Measurements from ENCODE around the gene CSNK2A1. TPM values are rescaled to one million over a fixed set of nuclear protein-coding genes. Genes with fewer than 3 reads are reported as not detected.
"Not testable (repeated sequence)": the region's sequence is repeated elsewhere in the genome, so short reads cannot be mapped to it uniquely, and the experiment has no call there.

Gene CSNK2A1
- 167 and 200 TPM in 2 replicates for total RNA-seq (2014; rRNA removed; shearing (Covaris generic))

DNA sequence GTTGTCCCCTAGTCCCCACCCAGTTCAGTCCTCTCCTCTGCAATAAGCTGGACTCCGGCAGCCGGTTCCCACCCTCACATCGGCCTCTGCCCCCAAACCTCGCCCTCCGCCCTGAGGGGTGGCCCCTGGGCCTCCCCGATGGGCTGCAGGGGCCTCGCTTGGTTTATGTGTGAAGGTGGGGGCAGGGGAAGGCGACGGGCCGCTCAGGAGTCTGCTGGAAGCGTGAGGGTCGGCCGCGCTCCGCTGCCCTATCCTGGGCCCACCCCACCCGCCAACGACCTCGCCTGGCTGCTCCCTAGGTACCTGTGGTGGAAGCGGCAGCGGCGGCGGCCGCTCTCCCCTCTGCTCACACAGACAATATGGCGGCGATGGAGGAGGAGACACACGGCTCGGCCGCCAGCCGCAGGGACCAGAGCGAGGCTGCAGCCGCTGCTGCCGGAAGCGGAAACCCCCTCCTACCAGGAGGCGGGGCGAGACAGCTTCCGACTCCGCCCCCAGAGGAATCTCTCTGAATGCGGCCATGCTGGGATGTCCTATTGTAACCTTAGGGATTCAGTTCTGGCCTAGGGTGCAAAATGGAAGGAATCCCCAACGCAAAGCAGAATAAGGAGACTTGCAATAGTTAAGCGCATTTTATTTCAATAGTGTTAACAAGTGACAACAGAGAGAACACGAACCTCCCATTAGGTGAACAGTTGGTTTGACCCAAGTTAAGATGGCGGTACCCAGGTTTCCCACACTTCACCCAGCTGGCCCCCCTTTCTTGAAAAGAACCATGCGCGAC is at the start of gene CSNK2A1:
Gene CSNK2A1, minus strand, starts transcription at position 422 of the 784 bp plus-strand sequence. CDS start 35,239 bp downstream, outside the sequence.
- Histone ChIP-seq H3K4me1 (no peaks in the 10 kb centered on the region), H3K27me3 (no peaks in the 10 kb centered on the region), H3K4me3 (peak within 1 kb of the TSS; percentile 94), H3K9me3 (replicated peaks) (peaks cover 6% of the 10 kb centered on the region), H3K36me3 (peaks cover 30% of the 10 kb centered on the region), H3K27ac (peak within 1 kb of the TSS; percentile 96)
- peak; percentile 94 to 97 for DNase-seq

DNA sequence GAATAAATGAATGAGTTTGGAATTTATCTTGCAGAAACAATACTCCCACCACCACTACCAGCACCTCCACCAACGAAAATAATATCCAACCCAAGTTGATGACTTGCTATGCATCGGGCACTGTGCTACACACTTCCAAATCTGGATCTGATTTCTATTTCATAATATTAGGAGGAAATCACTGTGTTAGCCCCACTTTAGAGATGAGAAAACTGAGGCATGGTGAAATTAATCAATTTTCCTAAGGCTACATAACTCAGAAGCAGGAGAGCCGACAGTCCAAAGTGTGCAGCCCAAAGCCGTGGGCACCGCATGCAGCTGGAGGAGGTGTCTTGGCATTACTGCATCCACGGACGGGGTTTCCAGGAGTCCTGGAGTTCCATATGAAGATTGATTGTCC is 48.9 kb upstream of the CSNK2A1 start:
- no peaks in the 10 kb centered on the region for H3K9me3 ChIP-seq (replicated peaks)
- H3K27ac ChIP-seq = no peak overlapping the region
- no peak overlapping the region for H3K4me3 ChIP-seq
- no peaks in the 10 kb centered on the region for H3K4me1 ChIP-seq
- H3K27me3 ChIP-seq = no peaks in the 10 kb centered on the region
- no peaks in the 10 kb centered on the region for H3K36me3 ChIP-seq
- DNase-seq = no peak

DNA sequence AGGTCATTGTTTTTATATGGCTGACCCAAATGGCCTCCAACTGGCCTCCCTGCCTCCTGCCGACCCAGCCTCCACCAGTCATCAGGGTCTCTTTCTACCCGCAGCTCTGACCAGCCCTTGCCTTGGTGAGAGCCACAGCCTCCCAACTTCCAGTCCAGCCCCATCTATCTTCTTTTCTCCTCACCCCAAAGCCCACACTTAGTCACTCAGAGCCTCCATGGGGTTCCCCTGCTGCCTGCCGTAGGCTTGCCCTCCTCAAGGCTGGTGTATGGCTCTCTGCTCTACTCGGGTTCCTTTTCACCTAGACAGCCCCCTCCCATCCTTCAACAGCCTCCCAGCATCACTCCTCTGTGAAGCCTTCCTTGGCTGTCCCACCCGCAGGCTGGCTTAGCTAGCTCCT is 48.4 kb upstream of the CSNK2A1 start:
- no peak overlapping the region for H3K4me3 ChIP-seq
- no peaks in the 10 kb centered on the region for H3K27me3 ChIP-seq
- H3K4me1 ChIP-seq = no peaks in the 10 kb centered on the region
- H3K27ac ChIP-seq = no peak overlapping the region
- H3K36me3 ChIP-seq = no peaks in the 10 kb centered on the region
- no peaks in the 10 kb centered on the region for H3K9me3 ChIP-seq (replicated peaks)
- no peak for DNase-seq

DNA sequence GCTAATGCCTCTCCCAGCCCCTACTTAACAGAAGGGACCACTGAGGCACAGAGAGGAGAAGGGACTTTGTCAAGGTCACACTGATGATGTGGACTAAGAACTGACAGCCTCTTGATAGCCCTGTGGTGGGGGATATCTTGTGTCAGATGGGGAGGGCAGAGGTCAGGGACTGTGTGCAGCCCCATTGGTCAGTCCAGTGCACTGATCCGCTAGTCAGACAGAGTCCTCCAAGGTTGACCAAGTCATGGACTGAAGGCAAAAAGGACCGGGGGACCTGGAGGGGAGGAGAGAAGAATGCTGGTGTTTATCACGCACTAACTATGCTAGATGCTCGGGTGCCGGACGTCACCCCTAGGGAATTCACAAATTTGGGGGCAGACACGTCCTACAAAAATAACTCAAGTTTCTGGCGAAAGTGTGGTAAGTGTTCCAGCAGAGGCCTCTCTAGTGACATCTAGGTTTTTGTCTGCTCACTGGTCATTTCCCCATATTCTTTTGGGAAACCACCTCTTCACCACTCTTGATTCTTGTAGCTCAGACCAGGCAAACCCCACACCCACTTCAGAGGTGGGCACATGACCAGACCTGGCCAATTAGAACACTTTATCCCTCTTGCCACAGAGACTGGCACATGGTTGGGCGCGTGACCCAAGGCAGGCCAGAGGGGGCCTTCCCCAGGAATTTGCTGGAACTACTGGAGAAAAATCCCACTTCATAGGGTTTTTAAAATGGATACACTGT is 45.5 kb upstream of the CSNK2A1 start:
- Histone ChIP-seq H3K4me1 (no peaks in the 10 kb centered on the region), H3K27ac (no peak overlapping the region), H3K36me3 (no peaks in the 10 kb centered on the region), H3K4me3 (no peak overlapping the region), H3K27me3 (no peaks in the 10 kb centered on the region), H3K9me3 (replicated peaks) (no peaks in the 10 kb centered on the region)
- DNase-seq = peak in 1 of 2 experiments; percentile 17

DNA sequence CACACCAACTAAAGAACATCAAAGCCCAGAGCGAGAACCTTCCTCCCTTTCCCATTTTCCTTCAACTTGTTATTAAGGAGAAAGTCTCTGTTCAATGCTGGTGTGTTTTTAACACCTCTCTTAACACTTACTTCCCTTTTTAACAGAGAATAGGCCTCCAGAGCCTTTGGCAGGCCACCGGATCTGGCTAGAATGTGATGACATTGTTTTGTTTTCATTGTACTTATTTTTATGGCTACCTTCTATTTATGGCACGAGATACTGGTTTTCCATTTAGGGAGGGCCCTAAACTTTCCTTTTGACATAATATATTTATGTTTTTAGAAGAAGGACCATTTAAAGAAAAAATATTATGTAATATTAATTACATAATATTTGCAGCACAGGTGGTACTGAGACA is 44.9 kb upstream of the CSNK2A1 start:
- H3K4me1 ChIP-seq = no peaks in the 10 kb centered on the region
- DNase-seq = no peak
- no peaks in the 10 kb centered on the region for H3K36me3 ChIP-seq
- peaks cover under 1% of the 10 kb centered on the region; the same call in 1 of the 2 replicates for H3K27me3 ChIP-seq
- H3K27ac ChIP-seq = no peak overlapping the region
- H3K9me3 ChIP-seq (replicated peaks) = no peaks in the 10 kb centered on the region
- H3K4me3 ChIP-seq = no peak overlapping the region

DNA sequence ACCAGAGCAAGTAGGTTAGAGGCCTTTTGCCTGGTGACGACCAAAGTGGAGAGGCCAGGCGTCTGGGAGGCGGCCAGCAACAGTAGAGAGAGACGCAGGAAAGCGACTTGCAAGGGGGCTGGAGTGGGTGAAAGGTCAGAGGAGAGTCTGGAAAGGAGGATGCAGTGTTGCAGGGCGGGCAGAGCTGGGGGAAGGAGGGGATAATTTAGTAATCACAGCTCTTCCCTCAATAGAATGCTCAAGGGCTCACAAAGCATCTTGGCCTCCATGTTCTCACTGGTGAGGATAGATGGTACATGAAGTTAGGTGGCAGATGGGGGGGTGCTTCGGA is 41.3 kb upstream of the CSNK2A1 start:
- Histone ChIP-seq H3K27me3 (peaks cover 3% of the 10 kb centered on the region; the same call in 1 of the 2 replicates), H3K36me3 (no peaks in the 10 kb centered on the region), H3K4me3 (no peak overlapping the region), H3K27ac (no peak overlapping the region), H3K9me3 (replicated peaks) (0 out of 2 replicates have a peak, but pooled peaks cover 2% of the 10 kb centered on the region), H3K4me1 (peaks cover 4% of the 10 kb centered on the region; the same call in 1 of the 2 replicates)
- no peak for DNase-seq

DNA sequence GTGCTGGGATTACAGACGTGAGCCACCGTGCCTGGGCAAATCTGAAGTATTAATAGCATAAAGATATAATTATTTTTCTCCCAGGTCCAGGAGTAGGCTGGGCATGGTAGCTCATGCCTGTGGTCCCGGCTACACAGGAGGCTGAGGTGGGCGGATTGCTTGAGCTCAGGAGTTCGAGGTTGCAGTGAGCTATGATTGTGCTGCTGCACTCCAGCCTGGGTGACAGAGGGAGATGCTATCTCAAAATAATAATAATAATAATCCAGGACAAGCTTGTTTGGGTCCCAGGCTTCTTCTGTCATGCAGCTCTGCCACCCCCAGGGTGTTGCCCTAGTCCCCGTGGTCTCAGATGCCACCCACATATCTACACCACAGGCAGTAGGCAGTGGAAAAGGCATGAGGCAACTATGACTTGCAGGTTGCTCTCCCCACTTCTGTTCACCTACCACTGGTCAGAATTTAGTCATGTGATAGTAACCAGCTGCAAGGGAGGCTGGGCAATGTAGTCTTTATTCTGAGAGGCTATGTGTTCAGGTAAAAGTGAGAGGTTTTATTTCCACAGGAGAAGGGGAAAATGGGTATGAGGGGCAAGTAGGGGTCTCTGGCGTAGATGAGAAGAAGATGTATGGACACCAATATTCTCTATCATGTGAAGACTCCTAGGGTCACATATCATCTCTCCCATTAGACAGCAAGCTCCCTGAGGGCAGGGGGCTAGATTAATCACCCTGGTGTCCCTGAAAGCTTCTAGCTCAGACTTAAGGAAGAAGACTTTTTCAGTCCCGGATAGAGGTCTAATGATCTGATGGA is 40.8 kb upstream of the CSNK2A1 start:
- Histone ChIP-seq H3K9me3 (replicated peaks) (0 out of 2 replicates have a peak, but pooled peaks cover 2% of the 10 kb centered on the region), H3K4me1 (peaks cover 9% of the 10 kb centered on the region), H3K27me3 (peaks cover 3% of the 10 kb centered on the region; the same call in 1 of the 2 replicates), H3K36me3 (no peaks in the 10 kb centered on the region), H3K27ac (no peak overlapping the region), H3K4me3 (no peak overlapping the region)
- DNase-seq = no peak

DNA sequence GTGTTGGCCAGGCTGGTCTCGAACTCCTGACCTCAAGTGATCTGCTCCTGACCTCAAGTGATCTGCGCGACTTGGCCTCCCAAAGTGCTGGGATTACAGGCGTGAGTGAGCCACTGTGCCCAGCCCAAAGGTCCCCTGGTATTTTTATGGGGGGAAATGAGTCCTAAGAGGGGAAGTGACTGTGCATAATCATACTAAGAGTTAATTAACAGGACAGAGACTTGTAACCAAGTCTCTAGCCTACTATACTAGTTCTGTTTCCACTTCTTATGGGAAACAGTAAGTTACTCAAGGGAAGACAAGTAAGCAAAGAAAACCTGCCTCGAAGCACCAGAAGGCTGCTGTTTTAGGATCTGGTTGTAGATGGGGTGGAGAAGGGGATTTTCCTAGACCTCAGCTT is 38.6 kb upstream of the CSNK2A1 start:
- Histone ChIP-seq H3K4me1 (peaks cover 10% of the 10 kb centered on the region), H3K27ac (no peak overlapping the region), H3K27me3 (peaks cover 3% of the 10 kb centered on the region; the same call in 1 of the 2 replicates), H3K36me3 (no peaks in the 10 kb centered on the region), H3K4me3 (no peak overlapping the region), H3K9me3 (replicated peaks) (peaks cover 6% of the 10 kb centered on the region; the same call in 1 of the 2 replicates)
- DNase-seq = no peak

DNA sequence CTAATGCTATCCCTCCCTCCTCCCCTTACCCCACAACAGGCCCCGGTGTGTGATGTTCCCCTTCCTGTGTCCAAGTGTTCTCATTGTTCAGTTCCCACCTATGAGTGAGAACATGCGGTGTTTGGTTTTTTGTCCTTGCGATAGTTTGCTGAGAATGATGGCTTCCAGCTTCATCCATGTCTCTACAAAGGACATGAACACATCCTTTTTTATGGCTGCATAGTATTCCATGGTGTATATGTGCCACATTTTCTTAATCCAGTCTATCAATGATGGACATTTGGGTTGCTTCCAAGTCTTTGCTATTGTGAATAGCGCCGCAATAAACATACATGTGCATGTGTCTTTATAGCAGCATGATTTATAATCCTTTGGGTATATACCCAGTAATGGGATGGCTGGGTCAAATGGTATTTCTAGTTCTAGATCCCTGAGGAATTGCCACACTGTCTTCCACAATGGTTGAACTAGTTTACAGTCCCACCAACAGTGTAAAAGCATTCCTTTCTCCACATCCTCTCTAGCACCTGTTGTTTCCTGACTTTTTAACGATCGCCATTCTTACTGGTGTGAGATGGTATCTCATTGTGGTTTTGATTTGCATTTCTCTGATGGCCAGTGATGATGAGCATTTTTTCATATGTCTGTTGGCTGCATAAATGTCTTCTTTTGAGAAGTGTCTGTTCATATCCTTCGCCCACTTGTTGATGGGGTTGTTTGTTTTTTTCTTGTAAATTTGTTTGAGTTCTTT is 35.5 kb upstream of the CSNK2A1 start:
- DNase-seq = peak in 1 of 2 experiments; percentile 33
- not testable (repeated sequence) for H3K9me3 ChIP-seq (replicated peaks); H3K4me3 ChIP-seq; H3K27ac ChIP-seq; H3K36me3 ChIP-seq; H3K27me3 ChIP-seq
- H3K4me1 ChIP-seq = peaks cover 12% of the 10 kb centered on the region

DNA sequence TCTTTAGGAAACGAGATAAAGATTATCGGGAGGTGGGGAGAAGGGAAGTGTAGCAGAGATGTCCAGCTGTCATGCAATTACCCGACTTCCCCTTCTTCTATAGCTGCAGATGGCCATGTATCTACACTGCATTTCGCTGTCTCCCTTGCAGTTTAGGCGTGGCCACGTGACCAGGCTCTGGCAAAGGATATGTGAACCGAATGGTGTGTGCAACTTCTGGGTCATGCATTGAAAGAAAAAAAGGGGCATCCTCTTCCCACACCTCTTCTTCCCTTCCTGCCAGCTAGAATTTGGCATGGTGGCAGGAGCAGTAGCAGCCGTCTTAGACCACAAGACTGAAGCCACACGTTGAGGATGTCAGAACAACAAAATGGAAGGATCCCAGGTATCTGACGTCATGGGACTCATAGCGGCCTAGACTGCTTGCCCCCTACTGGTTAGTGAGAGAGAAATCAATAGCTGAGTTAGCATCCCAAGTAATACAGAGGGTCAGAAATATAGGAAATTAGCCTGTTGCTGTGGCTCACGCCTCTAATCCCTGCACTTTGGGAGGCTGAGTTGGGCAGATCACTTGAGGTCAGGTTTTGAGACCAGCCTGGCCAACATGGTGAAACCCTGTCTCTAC is 33.7 kb upstream of the CSNK2A1 start:
- H3K27me3 ChIP-seq = no peaks in the 10 kb centered on the region
- no peak overlapping the region for H3K27ac ChIP-seq
- no peaks in the 10 kb centered on the region for H3K36me3 ChIP-seq
- H3K9me3 ChIP-seq (replicated peaks) = peaks cover 6% of the 10 kb centered on the region; the same call in 1 of the 2 replicates
- no peak overlapping the region for H3K4me3 ChIP-seq
- peaks cover 30% of the 10 kb centered on the region for H3K4me1 ChIP-seq
- DNase-seq = peak in 1 of 2 experiments; percentile 49

DNA sequence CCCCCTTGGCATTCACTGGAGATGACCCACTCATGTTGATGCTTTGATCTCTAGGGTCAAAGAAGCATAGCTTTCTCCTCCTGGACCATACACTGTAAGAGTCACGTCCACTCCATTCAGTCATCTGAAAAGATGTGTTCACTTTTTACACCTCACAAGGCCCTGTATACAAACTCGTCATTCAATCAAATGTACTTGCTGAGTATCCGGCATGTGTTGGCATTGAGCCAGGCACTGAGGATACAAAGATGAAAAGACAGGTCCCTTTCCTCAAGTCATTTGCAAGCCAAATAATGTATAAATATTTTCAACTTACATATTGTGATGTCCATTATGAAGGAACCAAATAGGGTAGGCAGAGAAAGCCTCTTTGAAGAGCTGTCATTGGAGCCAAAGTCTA is 32.6 kb upstream of the CSNK2A1 start:
- Histone ChIP-seq H3K4me3 (no peak overlapping the region), H3K27ac (no peak overlapping the region), H3K27me3 (no peaks in the 10 kb centered on the region), H3K4me1 (peaks cover 38% of the 10 kb centered on the region), H3K9me3 (replicated peaks) (peaks cover 6% of the 10 kb centered on the region; the same call in 1 of the 2 replicates), H3K36me3 (no peaks in the 10 kb centered on the region)
- no peak for DNase-seq

DNA sequence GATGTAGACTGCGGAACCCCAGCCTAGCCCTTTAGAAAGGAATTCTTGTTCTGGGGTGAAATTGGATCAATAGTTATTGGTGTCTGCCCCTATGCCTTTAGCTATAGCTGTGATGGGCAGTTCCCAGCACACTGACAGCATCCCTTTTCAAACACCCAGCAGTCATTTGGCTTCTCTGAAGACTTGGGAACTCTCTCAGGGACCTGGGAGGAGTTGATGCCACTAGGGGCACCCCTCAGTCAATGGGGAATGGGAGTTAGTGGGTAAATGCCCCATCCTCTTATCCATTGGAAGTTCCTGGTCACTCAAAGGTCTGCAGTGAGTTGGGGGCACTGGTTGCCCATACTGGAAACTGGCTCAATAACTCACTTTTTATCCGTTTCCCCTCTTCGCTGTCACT is 31.6 kb upstream of the CSNK2A1 start:
- peaks cover 3% of the 10 kb centered on the region; the same call in 1 of the 2 replicates for H3K9me3 ChIP-seq (replicated peaks)
- no peaks in the 10 kb centered on the region for H3K36me3 ChIP-seq
- no peak overlapping the region for H3K27ac ChIP-seq
- DNase-seq = no peak
- H3K27me3 ChIP-seq = no peaks in the 10 kb centered on the region
- H3K4me1 ChIP-seq = peaks cover 40% of the 10 kb centered on the region
- H3K4me3 ChIP-seq = no peak overlapping the region

DNA sequence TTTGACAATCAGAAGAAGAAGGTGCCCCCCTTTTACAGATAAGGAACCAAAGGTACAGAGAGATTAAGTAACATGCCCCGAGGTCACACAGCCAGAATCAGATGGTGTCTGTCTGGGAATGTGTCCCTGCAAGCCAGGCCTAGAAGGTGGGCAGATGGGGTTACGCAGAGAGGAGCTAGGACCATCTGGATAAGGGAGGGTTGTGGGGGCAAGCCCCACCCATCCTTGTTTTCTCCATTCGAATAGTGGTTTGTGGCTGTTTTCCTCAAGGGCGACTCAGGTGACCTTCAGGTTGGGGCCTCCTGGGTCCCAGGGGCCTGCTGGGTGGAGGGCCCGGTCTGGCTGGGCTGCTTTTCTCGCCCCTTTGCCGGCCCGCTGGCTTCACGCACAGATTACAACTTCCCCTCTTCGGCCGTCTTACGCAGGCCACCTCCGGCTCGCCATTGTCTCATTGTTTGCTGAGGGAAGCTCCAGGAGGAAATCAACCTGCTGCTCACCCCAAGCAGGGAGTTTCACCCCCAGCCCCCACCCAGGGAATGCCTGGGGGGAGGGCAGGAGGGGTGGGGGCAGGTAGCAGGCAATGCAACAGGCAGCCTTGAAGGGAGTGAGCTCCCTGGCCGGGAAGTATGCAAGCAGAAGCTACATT is 30.8 kb upstream of the CSNK2A1 start:
- Histone ChIP-seq H3K4me1 (peaks cover 32% of the 10 kb centered on the region), H3K36me3 (no peaks in the 10 kb centered on the region), H3K9me3 (replicated peaks) (peaks cover 3% of the 10 kb centered on the region; the same call in 1 of the 2 replicates), H3K4me3 (no peak overlapping the region), H3K27me3 (no peaks in the 10 kb centered on the region), H3K27ac (no peak overlapping the region)
- no peak for DNase-seq
